22Rv1 (cell line): ENCODE measurements around the gene CRYGN.

ENCODE experiments used
- ZFX ChIP-seq: fragments of 450-650 bp; IDR thresholded peaks from 2 replicates; pipeline ENCODE4 v1.6.1; 2017; ENCODE audit warnings: antibody characterized with exemption, borderline replicate concordance
- TF ChIP-seq, protein P1 (sequence below): fragments of 450-650 bp; IDR thresholded peaks from 2 replicates; pipeline ENCODE4 v1.5.1; 2017; ENCODE audit warnings: mild to moderate bottlenecking

GRCh38 chr7:151435103-151435916 is 4.6 kb downstream of the CRYGN start:
- TF ChIP-seq, protein P1, sequence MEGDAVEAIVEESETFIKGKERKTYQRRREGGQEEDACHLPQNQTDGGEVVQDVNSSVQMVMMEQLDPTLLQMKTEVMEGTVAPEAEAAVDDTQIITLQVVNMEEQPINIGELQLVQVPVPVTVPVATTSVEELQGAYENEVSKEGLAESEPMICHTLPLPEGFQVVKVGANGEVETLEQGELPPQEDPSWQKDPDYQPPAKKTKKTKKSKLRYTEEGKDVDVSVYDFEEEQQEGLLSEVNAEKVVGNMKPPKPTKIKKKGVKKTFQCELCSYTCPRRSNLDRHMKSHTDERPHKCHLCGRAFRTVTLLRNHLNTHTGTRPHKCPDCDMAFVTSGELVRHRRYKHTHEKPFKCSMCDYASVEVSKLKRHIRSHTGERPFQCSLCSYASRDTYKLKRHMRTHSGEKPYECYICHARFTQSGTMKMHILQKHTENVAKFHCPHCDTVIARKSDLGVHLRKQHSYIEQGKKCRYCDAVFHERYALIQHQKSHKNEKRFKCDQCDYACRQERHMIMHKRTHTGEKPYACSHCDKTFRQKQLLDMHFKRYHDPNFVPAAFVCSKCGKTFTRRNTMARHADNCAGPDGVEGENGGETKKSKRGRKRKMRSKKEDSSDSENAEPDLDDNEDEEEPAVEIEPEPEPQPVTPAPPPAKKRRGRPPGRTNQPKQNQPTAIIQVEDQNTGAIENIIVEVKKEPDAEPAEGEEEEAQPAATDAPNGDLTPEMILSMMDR = no peak
- TF ChIP-seq ZFX = no peak
